GM12864 (cell line): ENCODE results near the gene ABCA7.
A peak's percentile ranks its signal among the peaks of the same experiment; 100 is the strongest.
"Not testable (repeated sequence)": the region's sequence is repeated elsewhere in the genome, so short reads cannot be mapped to it uniquely, and the experiment has no call there.

Experiments used
- DNase-seq: peaks from one replicate; pipeline ENCODE4 v3.0.0-alpha.2; 2011; ENCODE audit warnings: low read depth
- H3K4me3 ChIP-seq: 2 replicates; pipeline ENCODE4 v1.5.1; 2011; ENCODE audit warnings: mild to moderate bottlenecking, low read depth, low read length, control low read depth
- TF ChIP-seq, protein P1 (sequence below): IDR thresholded peaks from 2 replicates; pipeline ENCODE4 v1.5.1; 2011; ENCODE audit warnings: low read depth, mild to moderate bottlenecking, moderate library complexity, low read length, control low read depth, inconsistent platforms; ENCODE audit errors: missing control alignments

Gene ABCA7

GRCh38 chr19:1018393-1018792 is 21.5 kb upstream of the ABCA7 start:
- DNase-seq: no peak
- H3K4me3 ChIP-seq: peak overlapping the region; percentile 91
- TF ChIP-seq, protein P1, sequence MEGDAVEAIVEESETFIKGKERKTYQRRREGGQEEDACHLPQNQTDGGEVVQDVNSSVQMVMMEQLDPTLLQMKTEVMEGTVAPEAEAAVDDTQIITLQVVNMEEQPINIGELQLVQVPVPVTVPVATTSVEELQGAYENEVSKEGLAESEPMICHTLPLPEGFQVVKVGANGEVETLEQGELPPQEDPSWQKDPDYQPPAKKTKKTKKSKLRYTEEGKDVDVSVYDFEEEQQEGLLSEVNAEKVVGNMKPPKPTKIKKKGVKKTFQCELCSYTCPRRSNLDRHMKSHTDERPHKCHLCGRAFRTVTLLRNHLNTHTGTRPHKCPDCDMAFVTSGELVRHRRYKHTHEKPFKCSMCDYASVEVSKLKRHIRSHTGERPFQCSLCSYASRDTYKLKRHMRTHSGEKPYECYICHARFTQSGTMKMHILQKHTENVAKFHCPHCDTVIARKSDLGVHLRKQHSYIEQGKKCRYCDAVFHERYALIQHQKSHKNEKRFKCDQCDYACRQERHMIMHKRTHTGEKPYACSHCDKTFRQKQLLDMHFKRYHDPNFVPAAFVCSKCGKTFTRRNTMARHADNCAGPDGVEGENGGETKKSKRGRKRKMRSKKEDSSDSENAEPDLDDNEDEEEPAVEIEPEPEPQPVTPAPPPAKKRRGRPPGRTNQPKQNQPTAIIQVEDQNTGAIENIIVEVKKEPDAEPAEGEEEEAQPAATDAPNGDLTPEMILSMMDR: no peak

- no peak for DNase-seq
Measured at GRCh38 chr19:1018932-1019615, 20.8 kb upstream of the ABCA7 start.

DNA sequence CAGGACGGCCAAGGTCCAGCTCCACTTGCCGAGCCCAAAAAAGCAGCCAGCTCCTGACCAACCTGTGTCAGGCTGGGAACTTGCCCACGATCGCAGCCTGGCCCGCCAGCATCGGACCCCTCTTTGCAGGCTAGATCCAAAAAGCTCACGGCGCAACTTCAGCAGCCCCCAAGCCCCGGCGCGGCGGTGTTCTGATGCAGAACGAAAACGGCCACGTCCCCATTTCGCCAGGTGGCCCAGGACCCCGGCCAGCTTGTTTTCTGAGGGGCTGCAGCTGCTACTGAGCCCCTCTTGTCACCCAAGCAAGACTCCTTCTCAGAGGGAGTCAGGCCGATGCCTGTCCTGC is 20.3 kb upstream of the ABCA7 start:
- TF ChIP-seq, protein P1: no peak
- peak overlapping the region; percentile 91 for H3K4me3 ChIP-seq
- DNase-seq: no peak

More at GRCh38 chr19:1018932-1019615, 20.8 kb upstream of the ABCA7 start:
- H3K4me3 ChIP-seq: peak overlapping the region; percentile 91
- TF ChIP-seq, protein P1: no peak

DNA sequence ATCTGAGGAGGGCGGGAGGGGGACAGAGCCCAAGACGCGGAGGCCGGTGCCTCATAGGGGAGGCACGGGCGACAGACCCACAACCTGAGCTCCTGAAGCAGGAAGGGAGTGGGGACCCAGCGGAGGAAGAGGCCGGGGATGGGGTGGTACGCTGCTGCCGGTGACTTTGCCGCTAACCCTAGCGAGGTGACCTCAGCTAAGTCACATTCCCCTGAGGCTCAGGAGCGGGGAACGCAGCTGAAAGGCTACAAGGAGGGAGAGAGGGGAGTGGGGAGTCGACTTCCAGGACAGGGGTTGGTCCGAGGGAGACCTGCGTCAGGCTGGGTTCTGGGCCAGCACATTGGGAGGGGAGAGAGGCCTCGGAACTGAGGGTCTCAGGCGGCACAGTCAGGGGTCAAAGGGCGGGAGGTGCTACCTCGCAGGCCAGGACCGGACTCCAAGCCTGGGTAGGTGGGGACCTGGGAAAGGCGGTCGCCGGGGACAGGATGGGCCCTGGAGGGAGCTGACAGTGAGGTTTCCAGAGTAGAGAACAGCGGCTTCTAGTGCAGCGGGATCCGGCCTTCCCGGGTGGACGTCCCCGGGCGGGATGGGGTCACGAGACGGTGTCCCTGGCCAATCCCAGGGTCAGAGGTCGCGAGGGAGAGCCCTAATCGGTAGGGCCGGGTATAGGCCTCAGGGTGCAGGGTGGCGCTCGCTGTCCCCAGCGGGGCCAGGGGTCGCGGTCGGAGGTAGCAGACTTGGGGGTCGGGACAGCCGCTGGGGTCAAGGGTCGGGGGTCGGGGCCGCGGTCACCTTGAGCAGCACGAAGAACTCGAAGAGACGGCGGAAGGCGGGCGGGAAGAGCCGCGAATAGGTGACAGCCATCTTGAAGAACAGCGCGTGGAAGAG is 19.7 kb upstream of the ABCA7 start:
- TF ChIP-seq, protein P1: no peak
- H3K4me3 ChIP-seq: peak overlapping the region; percentile 91
- no peak for DNase-seq

DNA sequence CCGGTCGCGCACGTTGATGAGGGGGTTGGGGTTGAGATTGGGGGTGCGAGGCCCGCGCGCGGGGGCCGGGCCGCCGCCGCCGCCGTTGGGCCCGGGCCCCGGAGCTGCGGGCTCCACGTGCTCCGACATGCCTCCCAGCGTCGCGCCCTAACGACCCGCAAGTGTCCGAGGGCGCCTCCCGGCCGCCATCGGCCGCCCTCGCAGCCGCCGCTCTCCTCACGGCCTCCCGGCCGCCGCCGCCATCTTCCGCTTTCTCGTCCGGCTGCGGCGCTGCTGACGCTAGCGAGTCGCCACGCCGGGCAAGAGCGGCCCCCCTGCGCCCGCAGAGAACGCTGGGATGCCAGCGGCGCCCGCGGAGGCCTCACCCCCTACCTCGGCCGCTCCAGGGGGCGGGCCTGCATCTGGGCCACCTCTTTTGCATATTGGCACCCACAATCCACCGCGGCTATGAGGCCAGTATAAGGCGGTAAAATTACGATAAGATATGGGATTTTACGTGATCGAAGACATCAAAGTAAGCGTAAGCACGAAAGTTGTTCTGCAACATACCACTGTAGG is 19.0 kb upstream of the ABCA7 start, which contains the start of gene TMEM259:
Gene TMEM259, minus strand, starts transcription at position 256 of the 558 bp plus-strand sequence. Its CDS starts 127 bp downstream, at position 129.
- peak; percentile 85 for DNase-seq
- H3K4me3 ChIP-seq: peak within 1 kb of the TSS; percentile 91
- TF ChIP-seq, protein P1: no peak

DNA sequence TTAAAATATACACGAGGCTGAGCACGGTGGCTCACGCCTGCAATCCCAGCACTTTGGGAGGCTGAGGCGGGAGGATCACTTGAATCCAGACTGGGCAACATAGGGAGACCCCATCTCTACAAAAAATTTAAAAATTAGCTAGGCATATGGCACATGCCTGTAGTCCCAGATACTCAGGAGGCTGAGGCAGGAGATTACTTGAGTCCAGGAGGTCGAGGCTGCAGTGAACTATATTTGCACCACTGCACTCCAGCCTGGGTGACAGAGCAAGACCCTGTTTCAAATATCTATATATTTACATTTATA is 16.1 kb upstream of the ABCA7 start:
- not testable (repeated sequence) for H3K4me3 ChIP-seq, DNase-seq

GRCh38 chr19:1025080-1025479 is 14.8 kb upstream of the ABCA7 start:
- not testable (repeated sequence) for H3K4me3 ChIP-seq, DNase-seq
